H9 (cell line): ENCODE measurements around the gene TOM1L2. TPM values are rescaled to one million over a fixed set of nuclear protein-coding genes. Genes with fewer than 3 reads are reported as not detected.

Experiments
- DNase-seq: peaks from one replicate; pipeline ENCODE4 v3.0.0-alpha.2; 2017
- H2AFZ ChIP-seq: one replicate; pipeline ENCODE4 v1.6.1; 2013; ENCODE audit warnings: mild to moderate bottlenecking, low read length, control low read depth, moderate library complexity
- H2AK5ac ChIP-seq: 2 replicates; pipeline ENCODE4 v1.6.1; 2013; ENCODE audit warnings: low read length, control low read depth, mixed read lengths; ENCODE audit not compliant: insufficient read length
- H2BK120ac ChIP-seq: one replicate; pipeline ENCODE4 v1.6.1; 2013; ENCODE audit warnings: low read depth, mild to moderate bottlenecking, low read length, control low read depth, inconsistent platforms; ENCODE audit not compliant: poor library complexity, severe bottlenecking
- H2BK12ac ChIP-seq: 2 replicates; pipeline ENCODE4 v1.6.1; 2013; ENCODE audit warnings: low read length, control low read depth, mixed read lengths, low read depth; ENCODE audit not compliant: insufficient read length
- H2BK15ac ChIP-seq: 2 replicates; pipeline ENCODE4 v1.6.1; 2013; ENCODE audit warnings: low read depth, low read length, control low read depth
- H2BK20ac ChIP-seq: one replicate; pipeline ENCODE4 v1.6.1; 2013; ENCODE audit warnings: low read depth, mild to moderate bottlenecking, low read length, control low read depth, inconsistent platforms; ENCODE audit not compliant: poor library complexity, severe bottlenecking
- H2BK5ac ChIP-seq: 2 replicates; pipeline ENCODE4 v1.6.1; 2013; ENCODE audit warnings: low read length, control low read depth, mixed read lengths; ENCODE audit not compliant: insufficient read length
- H3K14ac ChIP-seq: 2 replicates; pipeline ENCODE4 v1.6.1; 2013; ENCODE audit warnings: low read length, control low read depth; ENCODE audit not compliant: insufficient read depth
- H3K18ac ChIP-seq: 2 replicates; pipeline ENCODE4 v1.6.1; 2013; ENCODE audit warnings: low read depth, mild to moderate bottlenecking, mixed read lengths, low read length, control low read depth; ENCODE audit not compliant: insufficient read length
- H3K23ac ChIP-seq: 2 replicates; pipeline ENCODE4 v1.6.1; 2013; ENCODE audit warnings: low read length, control low read depth, mixed read lengths, low read depth; ENCODE audit not compliant: insufficient read length
- H3K23me2 ChIP-seq: 2 replicates; pipeline ENCODE4 v1.6.1; 2013; ENCODE audit warnings: low read depth, mild to moderate bottlenecking, mixed read lengths, low read length, control low read depth; ENCODE audit not compliant: insufficient read length, poor library complexity, severe bottlenecking
- H3K27ac ChIP-seq: 2 replicates; pipeline ENCODE4 v1.5.1; 2013; ENCODE audit warnings: low read length, control low read depth, mixed read lengths, low read depth; ENCODE audit not compliant: insufficient read length
- H3K27me3 ChIP-seq: 2 replicates; pipeline ENCODE4 v1.6.1; 2013; ENCODE audit warnings: low read length, control low read depth, inconsistent platforms; ENCODE audit not compliant: insufficient read depth
- H3K4ac ChIP-seq: 2 replicates; pipeline ENCODE4 v1.6.1; 2013; ENCODE audit warnings: low read depth, mild to moderate bottlenecking, control low read depth, inconsistent platforms, low read length, moderate library complexity
- H3K4me1 ChIP-seq: 2 replicates; pipeline ENCODE4 v1.6.1; 2013; ENCODE audit warnings: low read length, control low read depth, inconsistent platforms; ENCODE audit not compliant: insufficient read depth
- H3K4me2 ChIP-seq: 2 replicates; pipeline ENCODE4 v1.6.1; 2013; ENCODE audit warnings: low read length, control low read depth, mixed read lengths; ENCODE audit not compliant: insufficient read length, insufficient read depth
- H3K56ac ChIP-seq: 2 replicates; pipeline ENCODE4 v1.6.1; 2013; ENCODE audit warnings: low read depth, mild to moderate bottlenecking, mixed read lengths, low read length, control low read depth; ENCODE audit not compliant: insufficient read length
- H3K79me1 ChIP-seq: 2 replicates; pipeline ENCODE4 v1.6.1; 2013; ENCODE audit warnings: low read depth, mild to moderate bottlenecking, moderate library complexity, low read length, control low read depth, inconsistent platforms; ENCODE audit not compliant: insufficient read depth, poor library complexity, severe bottlenecking
- H3K79me2 ChIP-seq: 2 replicates; pipeline ENCODE4 v1.6.1; 2013; ENCODE audit warnings: low read length, control low read depth, inconsistent platforms; ENCODE audit not compliant: insufficient read depth
- H3K9ac ChIP-seq: 2 replicates; pipeline ENCODE4 v1.6.1; 2013; ENCODE audit warnings: low read length, control low read depth, mixed read lengths; ENCODE audit not compliant: insufficient read length; ENCODE audit errors: extremely low read depth
- H3K9me3 ChIP-seq: one replicate; pipeline ENCODE4 v1.6.1; 2013; ENCODE audit warnings: low read depth, low read length, inconsistent platforms; ENCODE audit not compliant: control insufficient read depth
- H3T11ph ChIP-seq: one replicate; pipeline ENCODE4 v1.6.1; 2013; ENCODE audit warnings: mild to moderate bottlenecking, low read length, control low read depth, inconsistent platforms
- H4K20me1 ChIP-seq: one replicate; pipeline ENCODE4 v1.6.1; 2013; ENCODE audit not compliant: control insufficient read depth, insufficient read length, insufficient read depth
- H4K5ac ChIP-seq: 2 replicates; pipeline ENCODE4 v1.6.1; 2013; ENCODE audit warnings: low read depth, mild to moderate bottlenecking, mixed read lengths, low read length, control low read depth; ENCODE audit not compliant: insufficient read length
- H4K8ac ChIP-seq: replicated peaks from 2 replicates; pipeline ENCODE4 v1.6.1; 2013; ENCODE audit warnings: low read length, control low read depth, mixed read lengths, low read depth; ENCODE audit not compliant: insufficient read length
- H4K91ac ChIP-seq: 2 replicates; pipeline ENCODE4 v1.6.1; 2013; ENCODE audit warnings: low read depth, mild to moderate bottlenecking, moderate library complexity, mixed read lengths, low read length, control low read depth; ENCODE audit not compliant: insufficient read length
- H3K27ac Mint-ChIP-seq, 3 experiments: 2 replicates in 2 of 3; 3 replicates in 1 of 3; pipeline ENCODE4 v1.8.0; 2020 to 2021; ENCODE audit warnings: mixed read lengths in 3 of 3, mild to moderate bottlenecking in 1 of 3, moderate library complexity in 1 of 3
- H3K27me3 Mint-ChIP-seq: 2 replicates; pipeline ENCODE4 v1.8.0; 2021; ENCODE audit warnings: low read depth, mild to moderate bottlenecking, moderate library complexity, mixed read lengths
- H3K36me3 Mint-ChIP-seq, 3 experiments: 2 replicates in 2 of 3; 3 replicates in 1 of 3; pipeline ENCODE4 v1.8.0; 2020 to 2021; ENCODE audit warnings: low read depth in 3 of 3, mixed read lengths in 3 of 3; ENCODE audit not compliant: insufficient read depth in 1 of 3
- H3K4me1 Mint-ChIP-seq, 2 experiments: 2 replicates each; pipeline ENCODE4 v1.8.0; 2020; ENCODE audit warnings: mixed read lengths in 2 of 2
- H3K4me3 Mint-ChIP-seq, 2 experiments: 2 replicates in 1 of 2; 3 replicates in 1 of 2; pipeline ENCODE4 v1.8.0; 2020 to 2021; ENCODE audit warnings: mild to moderate bottlenecking in 2 of 2, mixed read lengths in 2 of 2, moderate library complexity in 1 of 2
- H3K9me3 Mint-ChIP-seq, 2 experiments: 2 replicates in 1 of 2; 3 replicates in 1 of 2; pipeline ENCODE4 v1.8.0; 2020; ENCODE audit warnings: mild to moderate bottlenecking in 2 of 2, mixed read lengths in 2 of 2, moderate library complexity in 1 of 2
- WGBS: extraction: QIAGEN DNeasy Blood & Tissue Kit; methylation state at CpG from one replicate; pipeline ENCODE4 v1.1.7; 2013; ENCODE audit warnings: missing lambda C conversion rate, low lambda C conversion rate, mixed read lengths; ENCODE audit not compliant: insufficient read length; ENCODE audit errors: extremely low coverage; 5-methylcytosine and 5-hydroxymethylcytosine counted together
- total RNA-seq: library from RNA; stranded (reverse); gene quantifications from 2 replicates; pipeline ENCODE4 v1.2.1, GENCODE V29; 2021
- TF ChIP-seq, protein P1 (sequence below): fragments of 200-600 bp; sonication (generic); conservative IDR thresholded peaks from 3 replicates; pipeline ENCODE4 v1.8.0; 2021; ENCODE audit warnings: antibody characterized with exemption, mild to moderate bottlenecking

TOM1L2 gene
- total RNA-seq, 1 experiment from 2014 or later = 4.6 TPM

DNA sequence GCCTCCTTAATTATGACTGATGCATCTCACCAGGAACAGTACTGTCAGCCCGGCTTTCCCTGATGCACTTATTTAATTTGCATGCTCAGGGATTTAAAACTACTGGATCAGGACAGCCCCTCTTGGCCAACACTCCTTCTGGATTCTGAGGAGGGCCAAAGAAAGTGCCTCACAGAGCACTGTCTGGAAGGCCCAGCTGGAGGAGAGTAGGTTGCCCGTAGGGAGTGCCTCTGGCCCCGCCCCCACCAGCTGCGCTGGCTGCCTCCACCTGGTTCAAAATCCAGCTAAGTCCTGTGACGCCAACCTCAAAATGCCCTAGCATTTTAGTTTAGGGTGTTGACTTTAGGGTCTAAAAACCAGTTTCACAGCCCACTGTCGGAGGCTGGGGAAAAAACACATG, 86.0 kb downstream of the TOM1L2 start:
- Histone ChIP-seq H2BK20ac (no peak overlapping the region), H2BK120ac (no peak overlapping the region), H3K27ac (no peak overlapping the region), H2AK5ac (no peak overlapping the region), H3K18ac (no peak overlapping the region), H4K91ac (no peak overlapping the region), H3T11ph (no peak overlapping the region), H4K8ac (no peak overlapping the region), H3K56ac (no peak overlapping the region), H2BK5ac (no peak overlapping the region), H3K4me2 (no peak overlapping the region), H3K9me3 (no peaks in the 10 kb centered on the region), H3K4me1 (peaks cover 12% of the 10 kb centered on the region; the same call in 1 of the 2 replicates), H3K79me1 (no peaks in the 10 kb centered on the region), H3K14ac (no peak overlapping the region), H3K23ac (no peak overlapping the region), H3K9ac (no peak overlapping the region), H4K20me1 (peaks cover 2% of the 10 kb centered on the region), H3K79me2 (no peaks in the 10 kb centered on the region), H2BK15ac (no peak overlapping the region), H4K5ac (no peak overlapping the region), H2BK12ac (no peak overlapping the region), H2AFZ (no peak overlapping the region), H3K27me3 (no peaks in the 10 kb centered on the region), H3K23me2 (no peaks in the 10 kb centered on the region), H3K4ac (no peak overlapping the region)
- Mint-ChIP-seq H3K4me1 (peaks cover 54 to 60% of the 10 kb centered on the region in 2 experiments), H3K36me3 (no peaks in the 10 kb centered on the region), H3K27ac (no peak overlapping the region), H3K9me3 (no peaks in the 10 kb centered on the region; a peak in 1 of 5 replicates), H3K4me3 (no peak overlapping the region; a peak in 1 of 5 replicates), H3K27me3 (peaks cover 4% of the 10 kb centered on the region)
- no CpG with 5 or more reads among the region's 6 CpGs for WGBS
- no peak for DNase-seq
- TF ChIP-seq, protein P1, sequence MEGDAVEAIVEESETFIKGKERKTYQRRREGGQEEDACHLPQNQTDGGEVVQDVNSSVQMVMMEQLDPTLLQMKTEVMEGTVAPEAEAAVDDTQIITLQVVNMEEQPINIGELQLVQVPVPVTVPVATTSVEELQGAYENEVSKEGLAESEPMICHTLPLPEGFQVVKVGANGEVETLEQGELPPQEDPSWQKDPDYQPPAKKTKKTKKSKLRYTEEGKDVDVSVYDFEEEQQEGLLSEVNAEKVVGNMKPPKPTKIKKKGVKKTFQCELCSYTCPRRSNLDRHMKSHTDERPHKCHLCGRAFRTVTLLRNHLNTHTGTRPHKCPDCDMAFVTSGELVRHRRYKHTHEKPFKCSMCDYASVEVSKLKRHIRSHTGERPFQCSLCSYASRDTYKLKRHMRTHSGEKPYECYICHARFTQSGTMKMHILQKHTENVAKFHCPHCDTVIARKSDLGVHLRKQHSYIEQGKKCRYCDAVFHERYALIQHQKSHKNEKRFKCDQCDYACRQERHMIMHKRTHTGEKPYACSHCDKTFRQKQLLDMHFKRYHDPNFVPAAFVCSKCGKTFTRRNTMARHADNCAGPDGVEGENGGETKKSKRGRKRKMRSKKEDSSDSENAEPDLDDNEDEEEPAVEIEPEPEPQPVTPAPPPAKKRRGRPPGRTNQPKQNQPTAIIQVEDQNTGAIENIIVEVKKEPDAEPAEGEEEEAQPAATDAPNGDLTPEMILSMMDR = no peak
